Stimulated activated CD4-positive, alpha-beta T cell treated with anti-CD3 and anti-CD28 coated beads, Interleukin-12 subunit alpha, Interleukin-12 subunit beta, amount 100 ng/mL, for 24 hours (primary cell): ENCODE results near the gene TRIM17.

Source experiments
- DNase-seq, 2 experiments: peaks; one replicate each; pipeline ENCODE4 v3.0.0-alpha.2; 2020; ENCODE audit warnings: low read depth in 2 of 2

The TRIM17 gene

GRCh38 chr1:228401782-228402640 lies 14.7 kb downstream of the TRIM17 start:
- DNase-seq: no peak

- no peak for DNase-seq
Observed at GRCh38 chr1:228400692-228401454, 15.8 kb downstream of the TRIM17 start.

- DNase-seq: no peak
Observed at GRCh38 chr1:228400237-228400651, 16.4 kb downstream of the TRIM17 start.

- DNase-seq: no peak
Observed at GRCh38 chr1:228399531-228400236, 17.0 kb downstream of the TRIM17 start.

- DNase-seq: no peak
Observed at GRCh38 chr1:228398741-228399461, 17.8 kb downstream of the TRIM17 start.

GRCh38 chr1:228397966-228398365 lies 18.7 kb downstream of the TRIM17 start:
- no peak for DNase-seq

DNA sequence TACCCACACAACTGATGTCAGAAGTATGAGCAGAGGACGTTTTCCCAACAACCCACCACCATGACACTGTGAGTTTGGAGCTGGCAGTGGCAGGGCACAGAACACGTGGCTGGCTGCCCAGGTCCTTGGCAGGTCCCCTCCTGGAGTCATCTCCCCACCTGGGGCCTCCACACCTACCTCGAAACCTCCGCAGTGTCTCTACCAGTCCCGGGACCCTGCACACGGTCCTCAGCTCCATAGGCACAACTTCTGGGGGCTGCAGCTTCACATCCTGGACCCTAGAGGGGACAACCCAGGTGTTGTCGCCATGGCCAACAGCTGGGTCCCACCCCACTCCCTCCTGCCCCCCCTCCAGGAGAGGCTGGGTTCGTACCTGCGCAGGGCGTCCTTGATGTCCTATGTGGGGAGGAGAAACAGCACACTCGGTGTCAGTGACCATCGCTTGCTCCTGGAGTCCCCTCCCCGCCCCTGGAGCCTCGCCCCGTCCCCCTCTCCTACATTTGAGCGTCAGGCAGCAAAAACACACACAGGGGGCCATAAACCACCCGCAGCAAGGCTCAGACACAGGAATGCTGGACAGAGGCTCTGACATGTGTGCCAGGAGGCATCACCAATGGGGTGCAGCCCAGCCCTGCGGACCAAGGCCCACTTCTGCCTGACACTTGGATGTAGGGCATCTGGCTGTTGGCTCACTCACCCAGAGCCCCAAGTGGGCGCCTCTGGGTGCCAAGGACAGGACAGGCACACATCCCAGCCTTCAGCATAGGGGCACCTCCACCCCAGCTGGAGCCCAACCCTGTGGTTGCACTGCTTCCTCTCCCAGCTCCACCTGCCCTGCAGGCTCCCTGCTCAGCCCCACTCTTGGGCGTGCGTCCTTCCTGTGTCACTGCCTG lies 19.6 kb downstream of the TRIM17 start:
- no peak for DNase-seq

- no peak for DNase-seq
Observed at GRCh38 chr1:228394571-228395394, 21.9 kb downstream of the TRIM17 start.

GRCh38 chr1:228393811-228394570 lies 22.7 kb downstream of the TRIM17 start:
- no peak for DNase-seq

DNA sequence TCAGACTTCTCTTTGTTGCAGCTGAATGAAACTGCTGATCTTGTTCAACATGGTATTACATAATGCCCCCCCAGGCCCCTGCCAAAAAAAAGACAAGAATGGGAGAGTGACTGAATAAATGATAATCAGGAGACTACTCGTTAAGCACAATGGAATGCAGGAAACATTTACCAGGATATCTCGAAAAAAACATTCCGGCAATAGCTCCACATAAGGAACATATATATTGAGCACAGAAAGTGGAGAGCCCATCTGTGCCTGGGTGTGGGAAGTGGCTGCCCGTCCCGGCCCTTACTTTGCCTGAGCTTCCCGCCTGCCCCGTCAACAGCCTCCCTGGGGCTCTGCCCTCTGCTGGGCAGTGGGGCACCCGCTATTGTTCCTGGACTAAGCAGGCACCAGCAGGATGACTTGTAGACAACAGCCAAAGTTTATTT lies 23.4 kb downstream of the TRIM17 start:
- DNase-seq: no peak

DNA sequence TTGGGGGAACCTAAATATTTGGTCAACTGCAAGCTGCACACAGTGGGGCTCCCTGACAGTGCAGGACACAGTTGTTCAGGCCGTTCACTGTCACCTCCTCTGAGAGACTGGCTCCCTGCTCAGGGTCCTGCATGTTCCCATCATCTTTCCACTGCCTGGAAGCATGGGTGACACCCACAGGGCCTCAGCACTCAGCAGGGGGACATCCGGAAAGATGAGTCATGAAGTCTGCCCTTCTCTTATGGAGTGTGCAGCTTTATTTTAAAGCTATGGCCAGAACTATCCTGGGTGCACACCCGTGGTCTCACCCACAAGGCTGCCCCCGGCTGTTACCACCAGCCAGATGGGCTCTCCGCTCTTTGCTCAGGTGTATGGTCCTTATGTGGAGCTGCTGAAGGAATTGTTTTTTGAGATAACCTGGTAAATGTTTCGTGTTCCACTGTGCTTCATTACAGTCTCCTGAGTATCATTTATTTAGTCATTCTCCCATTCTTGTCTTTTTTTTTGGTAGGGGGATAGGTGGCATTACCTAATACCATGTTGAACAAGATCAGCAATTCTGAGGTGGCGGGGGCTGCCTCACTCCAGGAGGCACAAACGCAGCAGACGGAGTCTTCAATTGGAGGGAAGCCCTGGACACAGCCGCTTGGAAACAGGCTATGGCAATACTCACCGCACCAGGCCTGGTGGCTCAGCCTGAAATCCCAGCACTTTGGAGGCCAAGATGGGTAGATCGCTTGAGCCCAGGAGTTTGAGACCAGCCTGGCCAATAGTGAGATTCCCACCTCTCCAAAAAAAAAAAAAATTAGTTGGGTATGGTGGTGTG lies 24.3 kb downstream of the TRIM17 start:
- no peak for DNase-seq

DNA sequence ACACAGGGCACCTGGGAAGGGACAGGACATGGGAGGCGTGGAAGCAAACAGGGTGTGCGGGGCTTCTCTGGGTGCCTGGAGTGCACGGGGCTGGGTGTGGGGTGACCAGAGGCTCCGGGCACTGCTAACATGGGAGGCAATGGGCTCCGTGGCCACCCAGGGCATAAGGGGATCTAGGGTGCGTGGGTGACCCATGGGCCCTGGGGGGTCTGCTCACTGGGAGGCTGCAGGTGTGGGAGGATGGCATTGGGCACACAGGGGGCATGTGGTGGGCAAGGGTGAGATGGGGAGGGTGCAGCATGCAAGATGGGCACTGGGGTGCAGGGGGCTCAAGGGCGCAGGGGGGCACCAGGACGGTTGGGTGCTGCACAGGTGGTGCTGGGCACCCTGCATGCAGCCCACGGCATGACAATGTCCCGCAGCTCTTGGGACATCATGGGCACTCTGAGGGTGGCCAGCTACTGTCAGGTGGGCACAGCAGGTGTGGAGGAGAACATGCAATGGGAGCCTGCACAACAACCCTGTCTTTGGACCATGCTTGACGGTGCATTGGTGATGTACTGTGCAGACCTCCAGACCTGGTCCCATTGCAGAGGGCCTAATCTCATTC lies 25.1 kb downstream of the TRIM17 start:
- no peak for DNase-seq

DNA sequence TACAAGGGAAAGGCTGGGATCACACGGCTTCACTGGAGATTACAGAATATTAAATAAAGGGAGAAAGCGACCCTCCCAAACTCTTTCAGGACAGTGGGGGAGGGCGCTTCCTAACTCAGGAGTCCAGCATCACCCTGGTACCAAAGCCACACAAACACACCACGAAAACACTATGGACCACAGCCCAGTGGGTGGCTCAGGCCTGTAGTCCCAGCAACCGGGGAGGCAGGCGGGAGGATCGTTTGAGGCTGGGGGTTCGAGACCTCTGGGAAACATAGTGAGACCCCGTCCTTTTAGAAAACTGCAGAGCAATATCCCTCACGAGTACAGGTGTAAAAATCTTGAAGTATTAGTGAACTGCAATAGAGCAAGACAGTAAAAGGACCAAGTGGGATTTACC lies 26.0 kb downstream of the TRIM17 start:
- DNase-seq: no peak

GRCh38 chr1:228387321-228387720 lies 29.3 kb downstream of the TRIM17 start:
- DNase-seq: no peak

- DNase-seq: no peak
Observed at GRCh38 chr1:228385232-228385631, 31.4 kb downstream of the TRIM17 start.

DNA sequence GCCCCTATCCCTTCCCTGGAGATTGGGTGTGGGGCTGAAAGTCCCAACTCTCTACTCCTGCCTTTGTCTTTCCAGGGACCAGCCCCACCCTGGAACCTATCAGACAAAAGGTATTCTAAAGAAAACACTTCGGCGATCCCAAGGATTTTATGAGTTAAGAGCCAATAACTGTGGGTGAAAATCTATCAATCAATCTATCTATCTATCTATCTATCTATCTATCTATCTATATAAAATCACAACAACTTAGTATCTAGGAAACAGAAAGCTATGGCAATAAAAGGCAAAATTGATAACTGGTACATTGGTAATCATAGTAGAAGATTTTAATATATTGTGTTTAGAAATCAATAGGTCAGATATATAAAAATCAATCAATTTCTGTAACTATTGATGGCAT lies 32.9 kb downstream of the TRIM17 start:
- DNase-seq: no peak

DNA sequence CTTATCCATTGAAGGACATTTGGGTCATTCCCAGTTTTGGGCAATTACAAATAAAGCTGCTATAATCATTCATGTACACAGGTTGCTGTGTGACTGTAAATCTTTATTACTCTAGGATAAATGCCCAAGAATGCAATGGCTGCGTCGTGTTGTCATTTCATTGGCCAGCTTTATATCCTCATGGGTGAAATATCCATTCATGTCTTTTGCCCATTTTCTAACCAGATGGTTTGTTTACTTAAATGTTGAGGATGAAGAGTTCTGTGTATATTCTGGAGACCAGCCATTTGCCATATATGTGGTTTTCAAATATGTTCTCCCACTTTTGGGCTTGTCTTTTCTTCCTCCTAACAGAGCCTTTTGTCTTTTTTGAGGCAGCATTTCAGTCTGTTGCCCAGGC lies 35.3 kb downstream of the TRIM17 start:
- DNase-seq: no peak

DNA sequence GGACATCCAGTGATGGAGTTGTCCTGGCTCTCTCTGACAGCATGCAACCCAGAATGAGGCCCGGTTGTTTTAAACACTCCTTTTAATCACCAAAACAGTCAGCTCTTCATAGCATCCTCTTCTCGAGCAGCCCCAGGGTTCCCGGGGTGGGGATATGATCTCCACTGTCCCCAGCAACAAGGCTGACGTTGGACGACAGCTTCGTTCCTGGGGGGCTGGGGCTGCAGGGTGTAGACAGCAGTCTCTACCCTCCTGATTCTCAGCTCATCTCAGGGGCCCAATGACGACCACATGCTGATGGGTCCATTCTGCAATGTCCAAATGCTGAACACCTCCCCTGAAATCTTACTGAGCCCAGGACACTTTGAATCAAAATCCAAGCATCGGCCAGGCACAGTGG lies 37.0 kb downstream of the TRIM17 start:
- DNase-seq: no peak
